NCI-H2081 treated with DMSO at 0.1 percent for 48 hours (cell line): Measurements from ENCODE around the gene NOA1.

Source experiments
- DNase-seq: peaks from one replicate; lab custom pipeline; 2025; lab: John Stamatoyannopoulos, UW

Gene NOA1

DNA sequence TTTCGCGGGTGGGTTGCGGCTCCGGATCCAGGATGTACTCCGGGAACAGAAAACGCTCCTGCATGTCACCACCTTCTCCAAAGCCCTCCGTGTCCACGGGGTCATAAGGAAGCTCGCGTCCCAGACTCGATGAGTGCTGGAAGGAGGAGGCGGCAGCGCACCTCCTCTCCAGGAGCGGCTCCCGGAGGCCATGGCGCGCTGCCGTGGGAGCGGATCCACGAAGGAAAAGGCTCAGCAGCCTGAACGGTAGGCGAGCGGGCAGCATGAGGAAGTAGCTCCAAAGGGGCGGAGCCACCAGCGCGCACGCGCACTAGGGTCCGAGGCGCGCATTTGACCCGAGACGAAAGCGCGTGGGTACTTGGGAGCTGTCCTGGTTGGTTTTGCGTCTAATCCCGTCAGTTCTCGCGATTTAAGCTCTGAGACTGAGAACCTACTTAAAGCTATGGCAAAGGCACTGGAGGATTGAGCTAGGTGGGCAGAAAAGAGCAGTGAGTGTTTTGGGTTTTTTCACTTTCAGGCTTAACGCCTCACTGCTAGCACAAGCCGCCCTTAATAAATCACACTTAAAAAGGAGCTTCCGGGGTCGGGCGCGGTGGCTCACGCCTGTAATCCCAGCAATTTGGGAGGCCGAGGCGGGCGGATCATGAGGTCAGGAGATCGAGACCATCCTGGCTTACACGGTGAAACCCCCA lies at the start of gene NOA1:
Gene NOA1, minus strand, starts transcription at position 286 of the 692 bp plus-strand sequence. Its CDS starts 21 bp downstream, at position 265.
- DNase-seq: peak; percentile 93

DNA sequence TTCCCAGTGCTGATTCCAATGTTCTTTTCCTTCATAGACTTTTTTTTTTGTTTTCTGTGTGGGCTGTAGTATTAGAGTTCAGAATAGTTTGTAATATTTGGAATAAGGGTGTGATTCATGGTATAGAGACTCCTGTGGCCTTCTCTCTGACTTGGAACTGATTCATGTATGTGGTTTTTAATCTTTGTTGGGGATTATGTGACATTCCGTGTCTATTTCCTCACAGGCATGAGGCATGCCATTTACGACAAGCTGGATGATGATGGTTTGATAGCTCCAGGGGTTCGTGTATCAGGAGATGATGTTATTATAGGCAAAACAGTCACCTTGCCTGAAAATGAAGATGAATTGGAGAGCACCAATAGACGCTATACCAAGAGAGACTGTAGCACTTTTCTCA lies 45.7 kb upstream of the NOA1 start:
- DNase-seq: no peak

DNA sequence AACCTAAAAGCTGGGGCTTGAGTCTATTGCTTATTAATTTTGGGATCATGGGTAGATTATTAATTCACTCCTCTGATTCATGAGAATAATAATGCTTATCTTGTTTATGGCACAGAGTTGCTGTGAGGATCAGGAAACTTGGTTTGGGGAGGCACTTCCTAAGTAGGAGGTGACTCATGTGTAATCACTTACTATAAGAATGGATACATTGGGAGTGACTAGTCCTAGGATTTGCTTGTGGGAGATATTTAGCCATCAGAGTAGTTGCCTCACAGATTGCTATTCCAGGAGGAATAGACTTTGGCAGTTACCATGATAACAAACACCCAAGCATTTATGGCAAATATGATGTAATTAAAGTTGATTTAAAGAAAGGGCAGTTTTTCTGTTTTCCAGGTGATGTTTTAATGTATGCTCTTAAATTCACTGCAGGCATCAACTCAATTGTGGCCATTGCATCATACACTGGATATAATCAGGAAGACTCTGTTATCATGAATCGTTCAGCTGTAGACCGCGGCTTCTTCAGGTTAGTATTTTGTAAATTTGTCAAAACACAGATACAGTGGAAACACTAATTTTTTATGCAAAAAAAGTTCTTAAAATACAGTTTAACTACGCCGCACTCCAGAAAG lies 43.2 kb upstream of the NOA1 start:
- no peak for DNase-seq

DNA sequence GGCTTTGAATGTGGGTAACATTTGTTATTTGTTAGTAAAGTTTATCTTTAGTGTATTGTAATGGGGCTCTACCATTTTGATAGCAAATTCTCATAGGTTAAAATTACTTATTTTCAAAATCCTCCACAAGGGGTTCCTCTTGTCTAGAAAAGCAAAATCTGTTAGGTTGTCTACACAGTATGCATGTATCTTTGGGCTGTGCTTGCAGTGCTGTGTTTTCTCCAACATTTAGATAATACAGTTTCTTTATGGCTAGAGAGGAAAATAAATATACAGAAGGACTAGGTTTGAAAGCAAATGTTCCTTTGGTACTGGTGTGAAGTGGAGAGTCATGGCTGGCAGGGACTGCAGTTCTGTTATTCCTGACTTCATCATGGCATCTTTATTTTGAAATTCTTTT lies 41.6 kb upstream of the NOA1 start:
- DNase-seq: no peak

DNA sequence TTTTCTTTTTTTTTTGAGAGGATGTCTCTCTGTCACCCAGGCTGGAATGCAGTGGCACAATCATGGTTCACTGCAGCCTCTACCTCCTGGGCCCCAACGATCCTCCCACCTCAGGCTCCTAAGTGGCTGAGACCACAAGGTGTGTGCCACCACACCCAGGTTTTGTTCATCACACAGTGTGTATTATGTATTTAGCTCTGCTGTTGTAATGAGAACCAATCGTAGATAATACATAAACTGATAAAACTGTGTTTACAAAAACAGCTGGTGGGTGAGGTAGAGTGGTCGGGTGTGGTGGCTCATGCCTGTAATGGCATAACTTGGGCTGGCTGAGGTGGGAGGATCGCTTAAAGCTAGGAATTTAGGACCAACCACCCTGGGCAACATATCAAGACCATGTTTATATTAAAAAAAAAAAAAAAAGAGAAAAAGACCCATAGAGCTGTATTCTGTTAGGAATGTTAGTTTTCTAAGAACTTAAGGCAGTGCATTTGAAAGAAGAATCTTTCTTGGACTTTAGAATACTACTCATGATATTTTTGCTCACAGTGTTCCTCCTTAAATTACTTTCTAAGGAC lies 36.2 kb upstream of the NOA1 start:
- no peak for DNase-seq

DNA sequence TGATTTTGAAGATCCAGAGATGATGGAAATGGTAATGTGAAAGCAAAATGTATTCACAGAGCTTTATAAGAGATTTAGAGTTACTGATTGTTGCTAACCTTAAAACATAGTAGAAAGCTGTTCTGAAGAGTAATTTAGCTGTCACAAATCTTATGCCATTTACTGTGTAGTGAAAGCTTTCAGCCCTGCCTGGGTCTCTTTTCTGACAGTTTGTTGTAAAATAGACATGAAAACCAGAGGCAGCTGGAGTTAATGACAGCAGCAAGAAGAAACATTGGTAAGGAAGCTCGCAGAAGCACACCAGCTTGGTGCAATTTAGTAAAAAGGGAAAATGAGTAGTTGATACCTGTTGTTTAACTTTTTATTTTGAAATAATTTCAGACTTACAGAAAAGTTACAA lies 22.3 kb upstream of the NOA1 start:
- DNase-seq: no peak

DNA sequence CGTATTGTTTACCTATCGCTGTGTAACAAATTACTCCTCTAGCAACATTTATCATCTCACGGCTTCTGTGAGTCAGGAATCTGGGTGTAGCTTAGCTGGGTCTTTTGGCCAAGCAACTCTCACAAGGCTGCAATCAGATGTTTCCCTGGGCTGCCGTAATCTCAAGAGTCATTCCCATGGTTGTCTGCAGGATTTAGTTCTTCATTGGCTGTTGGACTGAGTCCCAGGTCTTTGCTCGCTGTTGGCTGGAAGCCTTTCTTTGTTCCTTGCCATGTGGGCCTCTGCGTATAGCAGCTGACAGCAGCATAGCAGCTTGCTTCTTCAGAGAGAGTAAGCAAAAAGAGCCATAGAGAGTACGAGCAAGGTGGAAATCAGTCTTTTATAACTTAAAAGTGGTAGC lies 18.1 kb upstream of the NOA1 start:
- DNase-seq: no peak

DNA sequence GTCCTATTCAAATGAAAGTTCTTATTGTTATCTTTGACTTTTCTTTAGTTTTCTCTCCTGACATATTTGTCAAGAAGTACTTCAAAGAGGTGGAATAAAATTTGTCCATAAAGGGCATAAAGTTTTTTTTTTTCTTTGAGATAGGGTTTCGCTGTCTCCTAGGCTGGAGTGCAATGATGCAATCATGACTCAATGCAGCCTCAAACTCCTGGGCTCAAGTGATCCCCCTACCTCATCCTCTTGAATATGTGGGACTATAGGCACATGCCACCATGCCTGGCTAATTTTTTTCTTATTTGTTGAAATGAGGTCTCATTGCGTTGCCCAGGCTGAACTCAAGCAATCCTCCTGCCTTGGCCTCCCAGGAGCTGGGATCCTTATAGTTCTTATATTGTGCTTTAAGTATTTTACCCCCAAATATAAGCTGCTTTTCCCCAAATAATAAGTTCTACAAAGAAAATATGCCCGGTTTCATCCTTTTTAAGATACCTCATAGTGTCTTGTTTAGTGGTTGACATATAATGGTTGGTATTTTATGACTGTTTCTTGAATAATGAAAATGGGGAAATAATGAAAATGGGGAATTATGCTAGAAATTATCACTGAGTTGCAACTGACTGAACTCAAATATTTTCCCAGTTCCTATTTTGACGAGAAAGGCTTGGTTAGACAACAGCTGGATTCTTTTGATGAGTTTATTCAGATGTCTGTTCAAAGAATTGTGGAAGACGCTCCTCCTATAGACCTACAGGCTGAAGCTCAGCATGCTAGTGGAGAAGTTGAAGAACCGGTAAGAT lies 12.9 kb upstream of the NOA1 start:
- no peak for DNase-seq

DNA sequence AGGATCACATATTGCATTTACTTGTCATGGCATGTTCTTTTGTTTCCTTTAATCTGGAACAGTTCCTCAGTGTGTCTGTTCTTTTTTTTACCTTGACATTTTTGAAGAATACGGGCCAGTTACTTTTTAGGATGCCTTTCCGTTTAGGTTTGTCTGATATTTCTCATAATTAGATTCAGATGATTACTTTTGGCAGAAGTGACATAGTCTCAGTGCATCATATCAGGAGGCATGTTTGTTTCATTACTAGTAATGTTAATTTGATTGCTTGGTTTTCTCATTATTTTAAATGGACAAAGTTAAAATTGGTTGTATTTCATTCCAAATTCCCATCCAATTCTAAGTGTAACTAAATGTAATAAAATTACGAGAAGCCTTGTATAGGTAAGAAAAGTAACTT lies 9.5 kb upstream of the NOA1 start:
- no peak for DNase-seq

DNA sequence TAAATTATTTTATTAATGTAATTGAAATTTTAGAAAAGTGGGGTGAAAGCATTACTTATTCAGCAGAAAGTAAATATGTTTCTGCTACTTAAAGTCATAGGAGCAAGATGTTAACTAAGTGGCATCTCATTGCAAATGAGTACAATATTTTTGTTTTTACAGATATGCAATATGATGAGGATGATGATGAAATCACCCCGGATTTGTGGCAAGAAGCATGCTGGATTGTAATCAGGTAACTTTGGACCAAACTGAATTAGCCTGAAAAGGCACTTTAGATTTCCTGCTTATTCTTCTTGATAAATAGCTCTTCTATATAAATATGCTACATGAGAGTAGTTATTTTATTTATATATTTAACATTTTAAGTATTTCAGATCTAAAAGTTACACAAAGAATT lies 8.8 kb upstream of the NOA1 start:
- no peak for DNase-seq

DNA sequence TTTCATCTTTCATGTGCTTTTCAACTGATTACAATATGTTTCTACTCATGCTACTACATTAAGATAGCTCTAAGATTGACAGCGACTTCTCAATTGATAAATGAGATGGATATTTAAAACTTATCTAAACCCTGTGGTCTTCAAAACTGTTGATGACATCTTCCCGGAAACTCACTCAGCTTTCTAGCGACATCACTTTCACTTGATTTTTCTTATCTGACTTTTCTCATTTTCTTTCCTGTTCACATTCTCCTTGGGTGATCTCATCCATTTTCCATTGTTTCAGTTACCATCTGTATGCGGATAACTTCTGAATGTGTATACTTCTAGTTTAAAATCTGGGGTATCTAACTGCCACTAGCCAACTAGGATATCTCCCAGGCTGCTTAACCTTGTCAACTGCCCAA lies 4.4 kb upstream of the NOA1 start:
- no peak for DNase-seq

DNA sequence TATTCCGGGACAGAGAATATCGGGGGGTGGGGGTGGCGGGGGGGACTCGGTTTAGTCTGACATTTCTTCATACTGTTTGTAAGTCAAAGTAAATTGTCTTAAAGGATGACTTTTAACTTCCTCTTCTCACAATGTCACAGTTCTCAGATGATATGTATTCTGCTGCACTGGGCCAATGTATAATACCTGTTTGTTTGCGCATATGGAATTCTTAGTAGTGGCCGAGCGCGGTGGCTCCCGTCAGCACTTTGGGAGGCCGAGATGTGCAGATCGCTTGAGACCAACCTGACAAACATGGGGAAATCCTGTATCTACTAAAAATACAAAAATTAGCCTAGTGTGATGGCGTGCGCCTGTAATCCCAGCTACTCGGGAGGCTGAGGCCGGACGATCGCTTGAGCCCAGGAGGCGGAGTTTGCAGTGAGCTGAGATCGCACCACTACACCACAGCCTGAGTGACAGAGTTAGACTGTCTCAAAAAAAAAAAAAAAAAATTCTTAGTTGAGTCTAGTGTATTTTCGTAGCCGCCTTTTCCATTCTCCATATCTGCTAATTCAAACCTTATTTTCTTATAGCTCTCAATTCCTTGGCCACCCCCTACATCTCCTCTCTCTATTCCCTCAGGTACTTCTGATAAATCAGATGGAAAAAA lies 2.1 kb upstream of the NOA1 start:
- DNase-seq: no peak

DNA sequence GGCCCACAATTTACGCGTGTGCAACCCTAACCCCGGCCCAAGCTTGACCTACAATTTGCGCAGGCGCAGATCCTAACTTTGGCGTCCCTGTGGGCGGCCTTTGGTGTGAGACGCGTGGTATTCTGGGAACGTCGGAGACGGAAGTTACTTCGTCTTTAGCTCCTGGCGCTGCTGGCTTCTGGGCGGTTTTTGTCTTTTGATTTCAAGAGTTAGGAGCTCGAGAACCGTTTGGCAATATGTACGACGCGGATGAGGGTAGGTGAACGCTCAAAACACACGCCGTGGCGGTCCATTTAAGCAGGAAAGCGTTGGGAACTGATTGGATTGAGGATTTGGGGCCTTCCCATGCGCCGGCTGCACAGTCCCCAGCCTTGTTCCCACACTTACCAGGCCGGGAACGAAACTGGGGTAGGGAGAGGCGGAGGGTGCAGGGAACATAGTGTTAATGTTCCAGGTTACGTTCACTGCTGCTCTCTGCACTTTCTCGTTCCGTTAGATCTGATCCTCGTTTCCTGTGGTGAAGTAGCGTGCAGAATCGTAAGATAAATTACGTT lies 1.4 kb upstream of the NOA1 start, which contains the start of gene POLR2B:
Gene POLR2B, plus strand, starts transcription at position 147 of the 554 bp plus-strand sequence. Its CDS starts 90 bp downstream, at position 237.
- DNase-seq: peak; percentile 29

DNA sequence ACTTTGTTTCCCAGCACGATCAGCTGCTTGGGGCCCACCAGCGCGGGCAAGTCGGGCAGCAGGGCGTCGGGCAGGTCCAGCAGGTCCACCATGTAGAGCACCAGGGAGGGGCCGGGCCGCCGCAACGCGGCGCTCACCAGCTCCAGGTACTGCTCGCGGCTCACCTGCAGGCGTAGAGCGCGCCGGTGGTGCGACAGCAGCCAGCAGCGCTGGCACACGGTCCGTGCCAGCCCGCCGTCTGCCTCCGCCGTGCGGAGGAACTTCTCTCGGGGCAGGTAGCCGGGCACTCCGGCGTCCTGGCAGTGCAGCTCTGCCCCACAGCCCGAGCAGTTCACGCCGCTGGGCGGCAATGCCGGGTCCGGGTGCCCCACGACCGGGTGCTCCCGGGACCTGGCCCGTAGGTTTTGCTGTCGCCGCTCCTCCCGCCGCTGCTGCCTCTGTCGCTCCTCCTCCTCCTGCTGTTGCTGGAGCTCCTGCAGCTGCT lies 527 bp downstream of the NOA1 start:
- DNase-seq: no peak

DNA sequence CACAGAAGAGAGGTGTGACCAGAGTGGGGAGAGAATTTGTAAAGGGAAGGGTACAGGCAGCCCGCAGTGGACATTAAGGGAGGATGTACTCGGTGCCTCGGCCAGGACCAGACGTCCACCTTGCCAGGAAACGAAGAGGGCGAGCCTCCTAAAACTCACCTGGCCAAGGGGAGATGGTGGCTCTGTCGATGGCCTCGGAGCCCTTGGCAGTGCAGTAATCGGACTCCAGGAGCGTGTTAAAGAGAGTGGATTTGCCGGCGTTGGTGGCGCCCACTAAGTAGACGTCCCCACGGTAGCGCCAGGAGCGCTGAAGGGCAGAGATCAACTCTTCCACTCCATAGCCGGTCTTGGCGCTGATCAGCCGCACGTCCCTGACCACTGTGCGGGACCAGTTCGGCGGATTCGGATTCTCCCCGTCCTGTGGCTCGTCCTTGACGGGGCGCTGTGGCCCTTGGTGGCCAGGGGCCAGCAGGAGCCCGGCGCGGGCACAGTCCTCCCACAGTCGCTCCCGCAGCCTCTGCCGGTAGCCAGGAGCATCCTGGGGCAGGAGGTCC lies 1.0 kb downstream of the NOA1 start:
- no peak for DNase-seq

DNA sequence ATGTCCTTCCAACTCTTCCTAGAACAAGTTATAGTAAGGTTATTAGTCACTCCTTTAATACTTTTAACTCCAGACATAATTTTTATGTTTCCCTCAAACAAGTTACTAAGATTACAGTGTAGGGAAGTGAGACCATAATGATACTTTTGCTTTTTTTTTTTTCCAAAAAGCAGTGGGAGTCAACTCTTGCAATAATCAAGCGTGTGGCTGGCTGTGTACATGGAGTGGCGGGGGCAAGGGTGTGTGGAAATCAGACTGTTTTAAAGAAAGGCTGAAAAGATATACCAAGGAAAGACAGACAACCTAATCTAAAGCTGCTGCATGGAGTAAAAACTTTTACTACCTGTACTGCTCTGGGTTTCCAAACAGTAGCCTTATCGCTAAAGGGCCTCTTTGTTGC lies 4.1 kb downstream of the NOA1 start:
- no peak for DNase-seq

DNA sequence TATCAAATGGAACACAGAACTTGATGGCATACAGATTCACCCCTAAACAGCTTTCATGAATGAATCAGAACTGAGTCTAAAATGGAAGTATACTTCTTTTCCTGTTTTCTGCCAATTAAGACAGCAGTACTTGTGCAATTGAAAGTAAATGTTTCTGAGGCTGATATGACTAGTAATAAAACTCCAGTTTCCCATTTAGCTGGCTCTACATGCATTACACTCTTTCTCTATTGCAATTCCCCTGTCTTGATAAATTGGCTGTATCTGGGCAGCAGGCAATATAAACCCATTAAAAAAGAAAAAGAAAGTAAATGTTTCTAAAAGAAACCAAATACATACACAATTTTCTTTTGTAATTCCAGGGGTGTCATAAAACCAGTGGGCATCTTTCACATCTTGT lies 4.6 kb downstream of the NOA1 start:
- DNase-seq: no peak

DNA sequence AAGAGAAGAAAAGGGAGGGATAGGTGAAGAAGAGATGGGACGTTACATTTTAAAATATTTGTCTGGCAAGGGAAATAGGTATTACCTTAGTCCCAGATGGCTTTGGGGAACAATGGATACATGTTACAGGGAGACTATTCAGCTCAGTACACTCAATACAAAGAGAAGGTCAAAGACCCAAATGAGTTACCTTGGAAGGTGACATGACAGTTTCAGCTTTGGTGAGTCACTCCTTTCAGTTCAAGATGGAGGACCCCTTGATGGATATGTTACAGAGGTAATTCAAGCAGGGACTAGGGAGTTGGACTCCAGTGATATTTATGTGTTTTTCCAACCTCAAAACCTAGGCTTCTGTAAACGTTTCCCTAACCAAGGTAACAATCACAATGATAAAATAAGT lies 5.0 kb downstream of the NOA1 start:
- DNase-seq: no peak

DNA sequence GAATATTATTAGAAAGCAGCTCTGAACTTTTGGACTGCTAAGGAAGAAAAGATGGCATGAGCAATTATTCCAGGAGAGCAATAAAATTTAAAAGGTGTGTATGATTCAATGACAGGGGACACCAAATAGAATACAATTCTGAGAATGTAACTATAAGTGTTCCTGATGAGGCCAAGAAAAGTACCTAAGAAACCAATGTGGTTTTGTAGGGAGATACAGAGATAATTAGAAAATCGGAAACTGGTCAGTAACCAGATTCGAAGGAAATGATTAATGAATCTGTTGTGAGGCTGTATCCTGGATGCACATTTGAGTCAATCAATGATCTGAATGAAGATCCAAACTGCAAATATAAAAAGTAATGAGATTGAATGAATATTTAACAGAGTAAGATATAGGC lies 6.0 kb downstream of the NOA1 start:
- DNase-seq: no peak

DNA sequence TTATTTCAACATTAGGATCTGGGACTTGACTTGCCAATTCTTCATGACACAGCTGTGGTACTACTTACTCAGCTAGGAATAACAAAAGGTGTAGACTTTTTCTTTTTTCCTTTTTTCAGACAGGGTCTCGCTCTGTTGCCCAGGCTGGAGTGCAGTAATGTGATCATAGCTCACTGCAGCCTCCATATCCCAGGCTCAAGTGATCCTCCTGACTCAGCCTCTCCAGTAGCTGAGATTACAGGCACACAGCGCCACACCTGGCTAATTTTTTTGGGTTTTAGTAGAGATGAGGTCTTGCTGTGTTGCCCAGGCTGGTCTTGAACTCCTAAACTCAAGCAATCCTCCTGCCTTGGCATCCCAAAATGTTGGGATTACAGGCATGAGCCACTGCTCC lies 16.3 kb downstream of the NOA1 start:
- no peak for DNase-seq

DNA sequence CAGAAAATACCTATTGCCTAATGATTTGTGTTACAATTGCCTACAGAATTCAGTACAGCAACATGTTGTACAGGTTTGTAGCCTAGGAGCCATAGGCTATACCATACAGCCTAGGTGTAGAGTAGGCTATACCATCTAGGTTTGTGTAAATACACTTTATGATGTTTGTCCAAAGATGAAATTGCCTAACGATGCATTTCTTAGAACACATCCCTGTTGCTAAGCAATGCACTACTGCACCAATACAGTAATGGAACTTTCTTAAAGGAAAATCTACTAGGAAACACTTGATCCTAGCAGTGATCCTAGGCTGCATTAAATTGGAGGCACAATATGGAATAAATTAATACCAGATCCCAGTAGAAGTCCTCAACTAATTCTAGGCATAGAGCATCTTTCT lies 18.3 kb downstream of the NOA1 start:
- peak; percentile 10 for DNase-seq
